ENCODE measurements around the gene NKIRAS1. TPM values are rescaled to one million over a fixed set of nuclear protein-coding genes. Genes with fewer than 3 reads are reported as not detected.
"Not testable (repeated sequence)": the region's sequence is repeated elsewhere in the genome, so short reads cannot be mapped to it uniquely, and the experiment has no call there.

NKIRAS1 gene
- total RNA-seq, 1 experiment from 2014 or later, result 23.0 TPM

GRCh38 chr3:23859012-23859743 lies 57.6 kb downstream of the NKIRAS1 start:
- TF ChIP-seq CTCF (conservative IDR thresholded peaks at IDR 0.05; ENCODE audit: low read depth, low read length) (no peak), EZH2 (IDR thresholded peaks at IDR 0.05; ENCODE audit: borderline replicate concordance, low read depth, low read length, poor library complexity, severe bottlenecking) (no peak)
- H3K27ac ChIP-seq (ENCODE audit: low read depth, low read length, poor library complexity, severe bottlenecking), result no peak overlapping the region
- intact Hi-C loops (cut with micrococcal nuclease; ENCODE audit: unreplicated experiment), result no loop called here
- no peaks in the 10 kb centered on the region for H3K9me3 ChIP-seq (ENCODE audit: low read depth, low read length, poor library complexity, severe bottlenecking)
- DNase-seq (ENCODE audit: low spot score), result no peak
- no peaks in the 10 kb centered on the region for H3K27me3 ChIP-seq (replicated peaks; ENCODE audit: insufficient read depth, low read depth, low read length, poor library complexity)
- ChIA-PET CTCF (no interaction called here), POLR2A (ENCODE audit: low non-redundant PET) (no interaction called here)
- no peak overlapping the region for H3K4me3 ChIP-seq (ENCODE audit: low read depth, low read length, poor library complexity, severe bottlenecking)
- BruUV-seq (replicated peaks), result no TSS peak
- no peaks in the 10 kb centered on the region for H3K4me1 ChIP-seq (ENCODE audit: insufficient read depth, low read length, poor library complexity, severe bottlenecking)
- H3K36me3 ChIP-seq (ENCODE audit: insufficient read depth, low read length, poor library complexity, severe bottlenecking), result no peaks in the 10 kb centered on the region

DNA sequence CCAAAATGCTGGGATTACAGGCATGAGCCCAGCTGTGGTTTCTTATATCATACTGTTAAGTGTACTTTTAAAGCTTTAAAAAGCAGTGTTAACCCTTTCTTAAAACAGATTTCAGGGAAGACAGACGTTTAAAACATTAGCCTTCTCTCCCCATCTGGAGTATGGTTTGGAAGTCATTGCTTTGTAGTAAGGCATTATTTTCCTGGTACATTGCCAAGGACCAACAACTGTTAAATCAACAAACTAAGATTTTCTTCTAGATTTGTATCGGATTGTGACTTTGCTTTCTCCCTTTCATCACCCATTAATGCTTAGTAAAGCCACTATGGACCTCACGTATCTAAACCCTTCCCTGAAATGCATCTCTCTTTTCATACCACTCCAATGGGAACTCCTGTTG lies 60.5 kb downstream of the NKIRAS1 start:
- POLR2A ChIA-PET (ENCODE audit: low non-redundant PET), result no interaction called here
- BruUV-seq (replicated peaks), result no TSS peak
- CTCF ChIA-PET, result no interaction called here

GRCh38 chr3:23849462-23849861 lies 67.3 kb downstream of the NKIRAS1 start:
- DNase-seq (ENCODE audit: low spot score); intact Hi-C loops (cut with micrococcal nuclease; ENCODE audit: unreplicated experiment); POLR2A ChIA-PET (ENCODE audit: low non-redundant PET); H3K27ac ChIP-seq (ENCODE audit: low read depth, low read length, poor library complexity, severe bottlenecking); H3K9me3 ChIP-seq (ENCODE audit: low read depth, low read length, poor library complexity, severe bottlenecking); H3K4me3 ChIP-seq (ENCODE audit: low read depth, low read length, poor library complexity, severe bottlenecking); H3K27me3 ChIP-seq (replicated peaks; ENCODE audit: insufficient read depth, low read depth, low read length, poor library complexity); CTCF ChIA-PET; H3K4me1 ChIP-seq (ENCODE audit: insufficient read depth, low read length, poor library complexity, severe bottlenecking); BruUV-seq (replicated peaks); H3K36me3 ChIP-seq (ENCODE audit: insufficient read depth, low read length, poor library complexity, severe bottlenecking): not testable (repeated sequence)

More for the DNA sequence above, 60.5 kb downstream of the NKIRAS1 start:
- no peak overlapping the region for H3K4me3 ChIP-seq (ENCODE audit: low read depth, low read length, poor library complexity, severe bottlenecking)
- TF ChIP-seq CTCF (conservative IDR thresholded peaks at IDR 0.05; ENCODE audit: low read depth, low read length) (no peak), EZH2 (IDR thresholded peaks at IDR 0.05; ENCODE audit: borderline replicate concordance, low read depth, low read length, poor library complexity, severe bottlenecking) (no peak)
- H3K27ac ChIP-seq (ENCODE audit: low read depth, low read length, poor library complexity, severe bottlenecking), result no peak overlapping the region
- no peaks in the 10 kb centered on the region for H3K4me1 ChIP-seq (ENCODE audit: insufficient read depth, low read length, poor library complexity, severe bottlenecking)
- H3K27me3 ChIP-seq (replicated peaks; ENCODE audit: insufficient read depth, low read depth, low read length, poor library complexity), result no peaks in the 10 kb centered on the region
- intact Hi-C loops (cut with micrococcal nuclease; ENCODE audit: unreplicated experiment), result no loop called here
- DNase-seq (ENCODE audit: low spot score), result no peak
- no peaks in the 10 kb centered on the region for H3K36me3 ChIP-seq (ENCODE audit: insufficient read depth, low read length, poor library complexity, severe bottlenecking)
- no peaks in the 10 kb centered on the region for H3K9me3 ChIP-seq (ENCODE audit: low read depth, low read length, poor library complexity, severe bottlenecking)
